Adrenal gland (tissue), 12 donors: Measurements from ENCODE around the gene NCAM2. TPM values are rescaled to one million over a fixed set of nuclear protein-coding genes. Genes with fewer than 3 reads are reported as not detected.

Experiments
- DNase-seq, 7 donors: peaks; one replicate each; pipeline ENCODE4 v3.0.0-alpha.2; 2019 to 2020
- H3K27ac ChIP-seq, 5 donors: fragments of 200-600 bp; sonication (generic) in 4 of 5; 1 replicate in 3 of 5; 2 replicates in 2 of 5; pipeline versions ENCODE4 v1.5.1 to v1.8.0; 2016 to 2020; ENCODE audit warnings: mild to moderate bottlenecking in 1 of 5
- H3K27me3 ChIP-seq: fragments of 200-600 bp; 2 replicates; pipeline ENCODE4 v1.8.0; 2021
- H3K36me3 ChIP-seq, 2 donors: fragments of 200-600 bp; replicated peaks in 1 of 2; 1 replicate in 1 of 2; 2 replicates in 1 of 2; pipeline versions ENCODE4 v1.5.1 to v1.8.0; 2018 to 2022
- H3K4me1 ChIP-seq, 2 donors: fragments of 200-600 bp; replicated peaks in 1 of 2; 1 replicate in 1 of 2; 2 replicates in 1 of 2; pipeline versions ENCODE4 v1.5.1 to v1.8.0; 2018 to 2021
- H3K4me3 ChIP-seq, 4 donors: fragments of 200-600 bp; sonication (generic) in 3 of 4; one replicate each; pipeline ENCODE4 v1.5.1; 2016 to 2018
- H3K9me3 ChIP-seq, 3 donors: fragments of 200-600 bp; sonication (generic) in 1 of 3; replicated peaks in 1 of 3; 1 replicate in 2 of 3; 2 replicates in 1 of 3; pipeline versions ENCODE4 v1.5.1 to v1.8.0; 2016 to 2021
- CTCF ChIP-seq, 6 experiments: fragments of 450-650 bp in 4 of 6; fragments of 200-600 bp in 2 of 6; sonication (generic) in 1 of 6; IDR thresholded peaks; 1 replicate in 5 of 6; 2 replicates in 1 of 6; pipeline versions ENCODE4 v1.5.1 to v1.8.0; 2016 to 2021; ENCODE audit warnings: antibody characterized with exemption in 6 of 6, mild to moderate bottlenecking in 2 of 6, moderate library complexity in 1 of 6
- POLR2A ChIP-seq, 2 donors: fragments of 450-650 bp; IDR thresholded peaks; one replicate each; pipeline ENCODE4 v1.6.1; 2017; ENCODE audit warnings: antibody characterized with exemption in 2 of 2, mild to moderate bottlenecking in 2 of 2, moderate library complexity in 1 of 2
- WGBS, 4 donors: extraction: QIAGEN DNeasy Blood & Tissue Kit in 2 of 4; methylation state at CpG; one replicate each; pipeline versions ENCODE4 v1.1.5 to v1.1.7; 2013 to 2017; 5-methylcytosine and 5-hydroxymethylcytosine counted together
- intact Hi-C, 2 donors: fragments of 100-400 bp; cut with DNase I; formaldehyde crosslinking; loops; one replicate each; pipeline versions ENCODE4 v1.14.1 to v1.15.0; 2022 to 2023
- polyA plus RNA-seq, 3 donors: library from polyadenylated mRNA; stranded (reverse); fragments of 200-250 nt in 2 of 3; fragments of 350-450 nt in 1 of 3; fragmentation: Illumina TruSeq in 1 of 3; extraction: RNeasy Lipid Tissue Mini Kit (QIAGEN cat#74804) in 1 of 3; gene quantifications; one replicate each; pipeline ENCODE4 v1.2.3, GENCODE V29; 2013 to 2014
- total RNA-seq, 9 donors: library from RNA; depleted of rRNA in 4 of 9; stranded (reverse); fragments of >200 nt in 4 of 9; fragments of 120-200 nt in 1 of 9; fragmentation: NEBNext Ultra II Directional in 1 of 9; extraction: Animal tissue kit (Norgen Biotek cat#: 25700) in 1 of 9; gene quantifications; one replicate each; pipeline versions ENCODE4 v1.1.0 to v1.2.4, GENCODE V29; 2013 to 2023
- donor health status: healthy with polysubstance abuse.
- donor health status: Bipolar disorder and iron deficiency.
- donor health status: DM: yes; HTN: yes; CAD: no.
- donor health status: DM: no; HTN: no; CAD: no.
- donor health status: DM: no; HTN: no; CAD: no.
- donor health status: DM: yes; HTN: yes; CAD: no.

NCAM2 gene
- total and polyA plus RNA-seq, 12 donors: 2.2 to 59.4 (median 18.9) TPM

- H3K9me3 ChIP-seq: no peaks in the 10 kb centered on the region
- no peak overlapping the region for H3K4me3 ChIP-seq
- intact Hi-C loops: no loop called here
- no peak overlapping the region for H3K27ac ChIP-seq
- 71 to 75% (median 72%) methylated on average over 3 of the region's 3 CpGs for WGBS, 4 donors
- no peak for DNase-seq
- H3K36me3 ChIP-seq: no peaks in the 10 kb centered on the region
- TF ChIP-seq POLR2A (IDR thresholded peaks at IDR 0.05): no peak
- TF ChIP-seq CTCF (IDR thresholded peaks at IDR 0.05): no peak
- H3K4me1 ChIP-seq: no peaks in the 10 kb centered on the region
- H3K27me3 ChIP-seq: no peaks in the 10 kb centered on the region
Observed at GRCh38 chr21:21236996-21237395, 238.8 kb downstream of the NCAM2 start.

GRCh38 chr21:21238629-21239400, 240.6 kb downstream of the NCAM2 start:
- no peak overlapping the region for H3K27ac ChIP-seq
- WGBS, 4 donors: 86 to 89% (median 88%) methylated on average over 10 of the region's 10 CpGs
- H3K27me3 ChIP-seq: no peaks in the 10 kb centered on the region
- H3K4me1 ChIP-seq: no peaks in the 10 kb centered on the region
- DNase-seq: no peak
- no peaks in the 10 kb centered on the region for H3K36me3 ChIP-seq
- intact Hi-C loops: no loop called here
- no peak overlapping the region for H3K4me3 ChIP-seq
- TF ChIP-seq CTCF (IDR thresholded peaks at IDR 0.05): no peak
- TF ChIP-seq POLR2A (IDR thresholded peaks at IDR 0.05): no peak
- H3K9me3 ChIP-seq: no peaks in the 10 kb centered on the region

GRCh38 chr21:21241391-21241790, 243.2 kb downstream of the NCAM2 start:
- no peaks in the 10 kb centered on the region for H3K27me3 ChIP-seq
- no peak for DNase-seq
- H3K36me3 ChIP-seq: no peaks in the 10 kb centered on the region
- no peaks in the 10 kb centered on the region for H3K4me1 ChIP-seq
- H3K27ac ChIP-seq: no peak overlapping the region
- no peak overlapping the region for H3K4me3 ChIP-seq
- no peak for TF ChIP-seq CTCF (IDR thresholded peaks at IDR 0.05)
- TF ChIP-seq POLR2A (IDR thresholded peaks at IDR 0.05): no peak
- no peaks in the 10 kb centered on the region for H3K9me3 ChIP-seq
- intact Hi-C loops: no loop called here

- no peaks in the 10 kb centered on the region for H3K9me3 ChIP-seq
- DNase-seq: no peak
- no peaks in the 10 kb centered on the region for H3K27me3 ChIP-seq
- H3K4me1 ChIP-seq: no peaks in the 10 kb centered on the region
- intact Hi-C loops: no loop called here
- no peak overlapping the region for H3K4me3 ChIP-seq
- H3K27ac ChIP-seq: no peak overlapping the region
- TF ChIP-seq CTCF (IDR thresholded peaks at IDR 0.05) (no peak), POLR2A (IDR thresholded peaks at IDR 0.05) (no peak)
- H3K36me3 ChIP-seq: no peaks in the 10 kb centered on the region
- WGBS, 4 donors: 89 to 97% (median 96%) methylated on average over 3 of the region's 3 CpGs
Observed at GRCh38 chr21:21246007-21246406, 247.8 kb downstream of the NCAM2 start.
